Occipital lobe (tissue), 2 donors: Measurements from ENCODE around the gene LRMDA. TPM values are rescaled to one million over a fixed set of nuclear protein-coding genes. Genes with fewer than 3 reads are reported as not detected.

Source experiments
- DNase-seq: peaks from one replicate; lab custom pipeline; 2025; lab: John Stamatoyannopoulos, UW
- total RNA-seq: library from RNA; depleted of rRNA; stranded (reverse); fragments of >200 nt; gene quantifications from one replicate; pipeline ENCODE4 v1.2.3, GENCODE V29; 2014

Gene LRMDA
- total RNA-seq, 1 donor from 2014 or later = 0.62 TPM

DNA sequence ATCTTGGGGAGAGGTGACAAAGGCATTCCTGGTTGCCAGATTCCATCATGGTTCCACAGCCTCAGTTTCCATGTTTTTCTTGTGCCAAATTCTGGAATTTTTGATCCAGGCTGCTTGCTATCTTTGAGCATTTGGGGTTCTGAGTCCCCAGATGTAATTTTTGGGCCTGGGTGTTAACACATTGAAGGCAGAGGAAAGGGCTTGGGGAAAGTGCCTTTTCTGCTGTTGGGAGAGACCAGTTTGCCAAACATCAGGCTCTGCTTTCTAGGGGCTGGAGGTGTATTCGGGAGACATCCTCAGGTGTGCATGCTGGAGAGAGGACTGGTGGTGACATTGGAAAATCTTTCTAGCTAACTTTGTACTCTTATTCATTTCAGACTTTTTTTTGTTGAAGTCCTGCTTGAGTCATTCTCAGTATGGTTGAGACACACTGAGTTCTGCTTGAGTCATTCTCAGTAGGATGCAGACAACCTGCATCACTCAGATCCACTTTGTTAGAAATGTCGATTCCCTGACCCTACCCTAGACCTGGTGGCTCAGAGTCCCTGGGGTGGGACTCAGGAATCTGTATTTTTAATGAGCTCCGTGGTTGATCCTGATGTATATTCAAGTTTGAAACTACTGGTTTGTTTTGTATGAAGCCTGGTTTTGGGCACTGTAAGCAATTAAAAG is 101.0 kb downstream of the LRMDA start:
- DNase-seq = no peak

DNA sequence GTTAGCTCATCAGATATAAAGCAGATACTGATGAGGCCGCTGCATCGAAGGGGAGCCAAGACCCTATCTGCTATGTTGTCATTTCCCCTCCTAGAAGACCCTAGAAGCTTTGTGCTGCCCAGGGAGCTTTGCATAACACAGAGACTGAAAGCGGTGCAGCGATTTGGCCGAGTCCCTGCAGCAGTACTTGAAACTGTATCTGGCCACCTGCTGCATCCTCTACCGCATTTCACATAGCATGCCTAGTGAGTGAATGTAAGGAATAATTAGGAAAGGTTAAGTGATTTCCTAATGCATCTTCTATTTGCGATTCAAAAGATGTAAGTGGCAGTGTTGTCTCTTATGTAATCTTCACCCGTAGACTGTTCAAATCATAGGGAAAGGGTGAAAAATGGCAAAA is 106.7 kb downstream of the LRMDA start:
- DNase-seq = no peak

DNA sequence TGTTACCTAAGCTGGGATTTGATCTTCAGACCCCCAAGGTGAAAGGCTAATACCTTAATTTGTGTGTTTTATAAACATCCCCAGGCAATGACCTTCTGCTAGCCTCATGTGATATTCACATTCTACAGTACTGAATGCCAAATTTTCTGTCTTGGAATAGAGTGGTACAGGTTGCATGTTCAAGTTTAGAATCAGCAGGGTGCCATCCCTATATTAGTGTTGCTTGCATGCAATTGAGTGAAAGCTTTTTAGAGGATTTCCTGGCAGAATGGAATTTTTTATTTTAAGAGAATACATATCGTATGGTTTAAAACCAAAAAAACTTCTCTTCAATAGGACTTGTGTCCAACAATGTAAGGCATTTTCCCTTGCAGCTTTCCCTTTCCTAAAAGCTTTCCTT is 107.3 kb downstream of the LRMDA start:
- no peak for DNase-seq

DNA sequence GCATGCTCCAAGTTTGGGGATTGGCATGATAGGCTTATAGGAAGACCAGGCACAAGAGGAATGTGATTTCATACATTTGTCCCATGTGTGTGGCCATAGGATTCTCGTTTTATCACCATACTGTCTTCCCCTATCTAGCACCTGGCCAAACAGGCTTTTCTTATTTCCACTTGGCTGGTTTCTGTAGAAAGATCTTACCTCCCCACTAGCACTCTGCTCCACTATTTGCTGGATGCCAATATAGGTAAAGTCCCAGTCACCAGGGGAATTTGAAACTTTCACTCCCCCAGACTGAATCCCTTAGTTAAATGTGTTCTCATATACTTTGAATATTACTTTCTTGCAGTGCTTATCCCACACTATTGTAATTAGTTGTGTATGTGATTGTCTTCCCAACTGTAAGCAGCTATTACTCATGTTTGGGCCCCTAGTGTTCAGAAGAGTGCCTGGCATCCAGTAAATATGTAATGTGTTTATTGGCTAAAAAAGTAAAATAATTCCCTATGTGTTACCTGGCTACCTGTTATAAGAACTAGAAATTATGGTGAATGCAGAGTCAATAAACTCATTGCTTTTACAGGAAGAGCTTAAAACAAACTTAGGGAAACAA is 109.0 kb downstream of the LRMDA start:
- no peak for DNase-seq

DNA sequence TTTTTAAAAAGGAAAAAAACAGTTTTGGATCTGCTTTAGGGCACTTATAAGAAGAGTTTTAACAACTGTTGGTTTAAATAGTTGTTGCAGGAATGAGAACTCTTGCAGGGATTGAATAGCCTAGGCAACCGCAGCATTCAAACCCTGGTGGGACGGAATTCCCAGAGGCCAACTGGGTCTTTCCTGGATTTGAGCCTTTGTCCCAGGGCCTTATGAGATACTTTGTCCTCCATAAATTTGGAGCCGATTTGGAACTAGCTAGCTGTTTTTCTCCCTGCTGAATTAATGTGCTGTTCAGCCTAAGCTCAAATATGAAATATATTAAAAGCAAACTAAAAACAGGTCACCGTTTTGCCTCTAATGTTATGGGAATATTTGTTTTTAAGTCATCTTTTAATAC is 109.6 kb downstream of the LRMDA start:
- no peak for DNase-seq

- DNase-seq = no peak
Measured at GRCh38 chr10:75541411-75541810, 110.0 kb downstream of the LRMDA start.

- no peak for DNase-seq
Measured at GRCh38 chr10:75542084-75542483, 110.7 kb downstream of the LRMDA start.

GRCh38 chr10:75542906-75543305 is 111.5 kb downstream of the LRMDA start:
- DNase-seq = no peak

- no peak for DNase-seq
Measured at GRCh38 chr10:75544386-75544785, 113.0 kb downstream of the LRMDA start.

GRCh38 chr10:75544993-75545706 is 113.7 kb downstream of the LRMDA start:
- no peak for DNase-seq

DNA sequence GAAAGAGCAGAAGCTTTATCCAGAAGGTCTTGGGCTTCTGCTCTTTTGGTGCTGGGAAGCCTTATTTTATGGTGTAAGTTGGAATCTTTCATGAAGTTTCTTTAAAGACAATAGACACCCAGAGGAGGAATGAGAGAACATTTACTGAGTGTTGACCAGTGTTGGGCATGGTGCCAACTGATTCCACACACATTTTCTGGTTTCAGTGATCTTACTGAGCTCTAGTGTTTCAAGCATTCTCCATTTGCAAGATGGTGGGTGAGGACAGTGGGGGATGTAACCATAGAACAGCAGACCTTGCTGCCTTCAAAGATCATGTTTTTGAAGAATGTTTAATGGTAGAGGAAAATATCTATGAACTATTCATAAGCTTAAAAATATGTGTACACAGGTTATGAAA is 114.6 kb downstream of the LRMDA start:
- DNase-seq = no peak

DNA sequence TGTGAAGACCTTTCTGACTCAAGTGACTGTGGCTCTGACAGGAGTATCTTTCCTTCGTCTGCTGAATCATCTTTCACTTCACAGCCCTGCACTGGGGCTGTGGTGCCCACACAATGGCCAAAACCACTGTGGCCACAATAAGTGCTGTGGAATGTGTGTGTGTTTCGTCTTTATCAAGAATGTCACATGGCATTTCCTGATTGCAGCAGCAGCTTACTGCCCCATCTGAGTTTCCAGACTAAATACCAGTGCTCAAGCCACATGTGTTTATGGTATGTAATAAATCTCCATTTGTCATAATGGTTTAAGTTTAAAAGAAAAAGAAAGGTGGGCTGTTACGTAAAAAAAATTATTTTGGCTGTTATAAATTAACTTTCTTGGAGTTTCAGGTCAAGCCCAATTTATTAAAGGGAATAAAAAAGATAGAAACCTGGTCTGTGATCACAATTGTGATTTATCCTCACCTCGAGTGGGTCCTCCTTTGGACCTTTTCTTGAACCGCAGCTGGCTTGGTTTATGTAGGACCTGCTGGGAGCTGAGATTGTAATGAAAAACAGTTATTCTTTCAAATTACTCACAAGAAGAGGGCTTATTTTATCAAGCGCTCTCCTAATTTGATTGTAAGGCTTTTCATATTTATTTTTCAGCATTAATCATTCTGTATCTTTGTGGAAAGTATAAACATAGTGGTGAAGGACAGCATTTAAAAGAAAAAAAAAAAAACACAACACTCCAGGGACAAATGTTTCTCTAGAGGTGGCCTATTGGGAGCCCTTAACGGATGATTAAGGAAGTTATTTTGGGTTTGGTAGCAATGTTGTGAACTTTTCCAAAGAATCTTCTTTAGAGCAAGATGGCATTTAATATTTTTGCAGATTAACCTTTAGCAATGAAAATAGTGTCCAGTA is 116.2 kb downstream of the LRMDA start:
- DNase-seq = no peak

GRCh38 chr10:75548356-75548755 is 116.9 kb downstream of the LRMDA start:
- no peak for DNase-seq

DNA sequence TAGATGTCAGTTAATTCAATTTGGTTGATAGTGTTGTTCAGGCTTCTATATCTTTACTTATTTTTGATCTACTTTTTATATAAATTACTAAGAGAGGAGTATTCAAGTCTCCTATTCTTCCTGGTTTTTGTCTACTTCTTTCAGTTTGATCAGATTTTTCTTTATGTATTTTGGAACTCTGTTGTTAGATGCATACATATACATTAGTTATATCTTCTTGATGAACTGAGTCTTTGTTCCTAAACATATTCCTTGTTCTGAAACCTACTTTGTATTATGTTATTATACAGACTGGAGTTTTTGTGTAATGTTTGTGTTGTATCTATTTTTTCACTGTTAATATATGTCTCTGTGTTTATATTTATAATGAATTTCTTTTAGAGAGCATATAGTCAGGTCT is 118.8 kb downstream of the LRMDA start:
- DNase-seq = no peak

- no peak for DNase-seq
Measured at GRCh38 chr10:75552171-75552570, 120.7 kb downstream of the LRMDA start.

DNA sequence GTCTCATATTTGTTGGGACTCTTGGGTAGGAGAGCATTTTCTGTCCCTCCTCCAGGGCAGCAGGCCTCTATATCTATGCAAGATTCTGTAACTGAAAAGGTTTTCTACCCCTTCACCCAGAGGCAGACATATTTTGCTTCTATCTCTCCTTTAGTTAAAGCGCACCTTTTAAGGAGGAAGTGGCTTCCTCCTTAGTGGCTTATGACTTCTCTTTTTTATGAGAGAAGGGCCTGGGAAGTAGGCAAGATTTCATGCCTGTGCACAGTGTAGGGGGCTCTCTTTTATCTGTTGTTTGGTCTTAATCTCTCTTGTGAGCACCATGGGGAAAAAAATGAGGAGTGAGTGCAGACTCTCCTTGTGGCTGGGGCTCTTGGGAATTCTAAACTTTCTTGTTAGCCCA is 122.1 kb downstream of the LRMDA start:
- DNase-seq = no peak

GRCh38 chr10:75555323-75555722 is 123.9 kb downstream of the LRMDA start:
- DNase-seq = no peak

DNA sequence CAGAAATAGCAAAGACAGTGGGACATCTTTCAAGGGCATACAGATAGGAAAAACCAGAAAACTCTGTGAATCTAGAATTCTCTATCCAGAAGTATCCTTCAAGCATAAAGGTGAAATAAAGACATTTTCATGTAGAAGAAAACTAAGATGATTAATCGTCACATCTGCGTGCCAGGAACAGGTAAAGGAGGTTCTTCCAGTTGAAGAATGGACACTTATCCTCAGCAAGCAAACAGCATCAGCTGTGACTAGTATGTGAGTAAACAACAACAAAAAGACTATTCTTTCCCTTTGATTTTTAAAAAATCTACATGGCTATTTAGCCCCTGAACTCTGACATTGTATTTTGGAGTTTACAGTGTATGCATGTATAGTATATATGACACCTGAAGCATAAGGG is 124.9 kb downstream of the LRMDA start:
- no peak for DNase-seq

- no peak for DNase-seq
Measured at GRCh38 chr10:75565286-75566251, 134.1 kb downstream of the LRMDA start.

DNA sequence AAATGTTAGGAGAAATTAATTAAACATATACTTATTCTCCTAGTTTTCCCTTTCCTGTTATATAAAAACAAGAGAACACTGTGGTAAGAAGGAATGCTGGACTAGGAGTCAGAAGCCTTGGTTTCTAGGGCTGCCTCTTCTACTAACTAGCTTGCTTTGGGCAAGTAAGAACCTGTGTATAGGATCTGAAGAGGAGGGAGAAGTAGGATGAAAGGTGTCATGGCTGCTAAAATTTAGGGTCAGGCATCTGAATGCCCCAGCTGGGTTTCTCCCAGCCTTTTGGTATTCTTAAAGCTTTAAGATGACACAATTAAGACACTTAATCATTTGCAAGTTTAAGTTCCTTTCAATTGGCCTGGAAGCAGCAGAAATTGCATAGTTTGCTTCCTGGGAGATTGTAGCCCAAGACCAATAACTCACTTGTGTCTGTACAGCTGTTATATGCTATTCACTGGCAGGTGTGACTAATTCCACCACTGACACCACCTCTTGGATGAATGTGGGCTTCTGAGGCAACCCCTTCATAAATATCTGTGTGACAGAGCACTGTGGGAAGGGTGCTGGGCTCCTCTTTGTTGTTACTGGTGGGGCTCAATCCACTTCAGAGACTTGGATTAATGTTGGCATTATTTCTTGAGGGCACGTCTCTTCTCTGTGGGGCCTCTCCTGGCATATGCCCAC is 137.2 kb downstream of the LRMDA start:
- DNase-seq = no peak
